HG03175 (cell line): ENCODE data around the gene NUP42.
"Not testable (repeated sequence)": the region's sequence is repeated elsewhere in the genome, so short reads cannot be mapped to it uniquely, and the experiment has no call there.

ENCODE experiments used
- ATAC-seq: cut with Tn5 transposase; IDR thresholded peaks from one replicate; pipeline ENCODE4 v1.9.1; 2021; ENCODE audit warnings: mild to moderate bottlenecking, moderate library complexity; ENCODE audit not compliant: unreplicated experiment

The NUP42 gene

GRCh38 chr7:23181684-23182553, at the start of gene NUP42:
NUP42 (plus strand) TSS chr7:23182048; CDS start chr7:23182086, 38 bp downstream.
- peak; percentile 94 for ATAC-seq

- ATAC-seq = no peak
These were observed 48.1 kb upstream of the NUP42 start for GRCh38 chr7:23133797-23134196.

DNA sequence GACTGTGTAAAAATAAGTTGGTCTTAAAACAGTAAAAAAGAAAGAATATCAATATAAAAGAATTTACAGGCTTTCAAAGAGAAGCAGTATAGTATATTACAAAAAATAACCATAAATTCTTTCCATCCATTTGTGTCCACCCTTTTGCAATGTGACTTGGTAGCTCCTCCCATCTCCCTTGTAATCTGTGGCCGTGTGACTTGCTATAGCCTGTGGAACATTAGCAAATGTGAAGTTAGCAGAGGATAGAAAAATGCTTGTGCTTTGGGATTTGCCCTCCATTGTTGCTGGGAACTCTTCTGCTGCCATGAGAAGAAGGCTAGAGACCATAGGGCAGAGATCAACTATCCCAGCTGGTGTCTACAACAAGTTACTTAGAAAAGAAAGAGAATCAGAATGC, 46.1 kb upstream of the NUP42 start:
- ATAC-seq = no peak

GRCh38 chr7:23136216-23136615, 45.6 kb upstream of the NUP42 start:
- ATAC-seq = no peak

GRCh38 chr7:23157679-23158078, 24.2 kb upstream of the NUP42 start:
- ATAC-seq = no peak

DNA sequence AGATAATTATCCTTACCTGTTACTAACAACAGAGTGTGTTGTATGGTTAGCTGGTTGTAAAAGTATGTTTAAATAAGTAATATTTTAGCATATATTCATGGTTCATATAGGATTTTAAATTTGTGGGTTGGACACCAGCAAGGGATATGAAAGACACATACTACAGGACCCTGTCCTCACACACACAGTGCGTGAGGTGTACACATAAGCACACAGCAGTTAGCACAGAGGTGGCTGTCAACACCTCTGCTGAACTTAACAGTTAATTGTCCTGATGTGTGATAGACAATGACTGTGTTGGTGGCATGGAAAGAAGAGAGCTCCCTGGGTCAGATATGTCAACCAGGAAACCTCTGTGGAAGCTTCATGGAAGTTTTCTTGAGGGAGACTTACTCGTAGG, 23.3 kb upstream of the NUP42 start:
- no peak for ATAC-seq

- ATAC-seq = no peak
These were observed 20.4 kb upstream of the NUP42 start for GRCh38 chr7:23161482-23161881.

DNA sequence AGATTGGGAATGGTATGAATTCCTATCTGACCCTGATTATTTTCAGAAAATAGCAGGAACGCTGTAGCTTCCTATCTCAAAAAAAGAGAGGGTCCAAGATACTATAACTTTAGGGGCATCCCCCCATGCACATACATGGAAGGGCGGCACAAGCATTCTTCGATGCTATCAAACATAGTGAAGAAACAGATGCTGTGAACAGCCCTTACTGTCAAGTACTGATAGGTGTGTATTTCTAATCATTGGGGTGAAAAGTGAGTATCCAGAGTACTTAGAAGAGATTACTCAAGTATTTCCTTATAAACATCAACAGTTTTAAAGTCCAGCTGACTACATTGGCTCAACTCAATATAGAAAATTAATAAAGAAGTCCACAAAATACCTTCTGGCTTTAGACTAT, 17.0 kb upstream of the NUP42 start:
- ATAC-seq = no peak

GRCh38 chr7:23165316-23165715, 16.5 kb upstream of the NUP42 start:
- no peak for ATAC-seq

DNA sequence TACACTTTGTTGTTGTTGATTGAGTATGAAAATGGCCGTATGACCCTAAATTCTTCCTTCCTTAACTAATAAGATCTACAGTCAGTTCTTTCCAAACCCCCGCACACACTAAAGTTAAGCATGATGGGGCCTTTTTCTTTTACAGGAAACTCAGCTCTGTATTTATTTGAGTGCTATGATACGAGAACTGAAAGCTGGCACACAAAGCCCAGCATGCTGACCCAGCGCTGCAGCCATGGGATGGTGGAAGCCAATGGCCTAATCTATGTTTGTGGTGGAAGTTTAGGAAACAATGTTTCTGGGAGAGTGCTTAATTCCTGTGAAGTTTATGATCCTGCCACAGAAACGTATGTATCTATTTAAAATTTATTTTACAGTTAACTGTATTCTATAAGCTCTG, 14.2 kb upstream of the NUP42 start:
- no peak for ATAC-seq

- no peak for ATAC-seq
These were observed 13.6 kb upstream of the NUP42 start for GRCh38 chr7:23168111-23168885.

GRCh38 chr7:23175938-23176337, 5.9 kb upstream of the NUP42 start:
- ATAC-seq = no peak

GRCh38 chr7:23183279-23184012, 1.6 kb downstream of the NUP42 start:
- ATAC-seq = no peak

DNA sequence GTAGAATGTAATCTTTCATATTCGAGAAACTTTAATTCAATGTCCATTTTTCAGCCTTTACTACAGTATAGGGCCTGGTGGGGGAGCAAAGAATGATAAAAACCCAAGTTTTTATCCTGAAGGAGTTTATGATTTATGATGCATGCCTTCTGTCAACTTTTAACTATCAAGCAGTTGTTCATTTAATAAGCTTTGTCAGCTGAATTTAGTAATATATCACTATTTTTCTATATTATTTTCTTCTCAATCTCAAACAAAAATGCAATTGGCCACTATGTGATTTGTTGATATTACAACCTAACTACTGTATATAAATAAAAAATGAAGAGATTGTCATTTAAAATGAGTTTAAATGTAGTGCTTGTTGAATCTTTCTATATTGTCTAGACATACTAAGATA, 2.4 kb downstream of the NUP42 start:
- no peak for ATAC-seq

GRCh38 chr7:23184709-23185359, 3.0 kb downstream of the NUP42 start:
- ATAC-seq = no peak

GRCh38 chr7:23185980-23186379, 4.1 kb downstream of the NUP42 start:
- no peak for ATAC-seq

DNA sequence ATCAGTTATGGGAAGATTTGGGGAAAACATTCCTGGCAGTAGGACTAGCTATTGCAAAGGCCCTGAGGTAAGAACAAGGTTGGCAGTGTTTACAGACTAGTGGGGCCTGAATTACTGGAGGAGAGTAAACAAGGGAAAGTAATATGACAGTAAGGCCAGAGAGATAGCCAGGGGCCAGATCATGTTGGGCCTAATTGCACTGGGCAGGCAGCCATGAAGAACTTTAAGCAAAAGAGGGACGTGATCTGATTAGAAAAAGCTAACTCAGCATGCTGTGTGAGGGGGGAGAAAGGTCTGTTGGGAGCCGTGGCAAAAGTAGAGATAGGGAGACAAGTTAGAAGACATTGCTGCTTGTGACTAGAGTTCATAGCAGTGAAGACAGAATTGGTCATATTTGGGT, 9.2 kb downstream of the NUP42 start:
- no peak for ATAC-seq

DNA sequence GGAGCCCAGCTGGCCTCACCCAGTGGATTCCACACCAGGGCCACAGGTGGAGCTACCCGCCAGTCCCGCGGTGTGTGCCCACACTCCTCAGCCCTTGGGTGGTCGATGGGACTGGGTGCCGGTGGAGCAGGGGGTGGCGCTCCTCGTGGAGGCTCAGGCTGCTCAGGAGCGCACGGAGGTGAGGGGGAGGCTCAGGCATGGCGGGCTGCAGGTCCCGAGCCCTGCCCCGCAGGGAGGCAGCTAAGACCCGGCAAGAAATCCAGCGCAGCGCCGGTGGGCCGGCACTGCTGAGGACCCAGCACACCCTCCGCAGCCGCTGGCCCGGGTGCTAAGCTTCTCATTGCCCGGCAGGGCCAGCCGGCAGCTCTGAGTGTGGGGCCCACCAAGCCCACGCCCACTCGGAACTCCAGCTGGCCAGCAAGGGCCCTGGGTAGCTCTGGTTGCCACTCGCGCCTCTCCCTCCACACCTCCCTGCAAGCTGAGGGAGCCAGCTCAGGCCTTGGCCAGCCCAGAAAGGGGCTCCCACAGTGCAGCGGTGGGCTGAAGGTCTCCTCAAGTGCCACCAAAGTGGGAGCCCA, 11.9 kb downstream of the NUP42 start:
- not testable (repeated sequence) for ATAC-seq

- no peak for ATAC-seq
These were observed 14.5 kb downstream of the NUP42 start for GRCh38 chr7:23196306-23196705.

GRCh38 chr7:23197745-23198144, 15.9 kb downstream of the NUP42 start:
- ATAC-seq = not testable (repeated sequence)

GRCh38 chr7:23200331-23200730, 18.5 kb downstream of the NUP42 start:
- no peak for ATAC-seq
